Activated effector memory CD4-positive, alpha-beta T cell treated with anti-CD3 and anti-CD28 coated beads, Interleukin-2, amount 50 U/mL, for 16 hours (primary cell): Measurements from ENCODE around the gene TMTC2.
"Not testable (repeated sequence)": the region's sequence is repeated elsewhere in the genome, so short reads cannot be mapped to it uniquely, and the experiment has no call there.

Source experiments
- DNase-seq: peaks from one replicate; pipeline ENCODE4 v3.0.0-alpha.2; 2020

TMTC2 gene

GRCh38 chr12:82800185-82800584 is 113.5 kb downstream of the TMTC2 start:
- DNase-seq: no peak

GRCh38 chr12:82801951-82802610 is 115.4 kb downstream of the TMTC2 start:
- DNase-seq: no peak

- DNase-seq: no peak
Observed at GRCh38 chr12:82803201-82803600, 116.5 kb downstream of the TMTC2 start.

DNA sequence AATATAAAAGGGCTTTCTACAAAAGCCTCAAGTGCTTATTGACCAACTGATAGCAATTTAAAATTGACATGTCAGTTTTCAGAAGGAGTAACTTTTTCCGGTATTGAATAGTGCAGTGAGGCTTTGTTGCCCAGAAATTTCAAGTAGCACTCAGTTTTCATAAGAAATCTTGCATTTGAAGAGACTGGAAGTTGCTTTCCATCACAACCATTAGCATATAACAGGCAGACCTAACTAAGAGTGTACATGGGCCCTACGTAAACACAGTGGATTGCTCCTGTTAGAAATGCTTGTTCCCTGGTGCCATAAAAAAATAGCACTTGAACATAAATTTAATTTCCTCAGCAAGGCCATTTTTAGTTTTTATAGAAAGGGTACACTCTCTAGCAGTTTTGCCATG is 117.9 kb downstream of the TMTC2 start:
- no peak for DNase-seq

DNA sequence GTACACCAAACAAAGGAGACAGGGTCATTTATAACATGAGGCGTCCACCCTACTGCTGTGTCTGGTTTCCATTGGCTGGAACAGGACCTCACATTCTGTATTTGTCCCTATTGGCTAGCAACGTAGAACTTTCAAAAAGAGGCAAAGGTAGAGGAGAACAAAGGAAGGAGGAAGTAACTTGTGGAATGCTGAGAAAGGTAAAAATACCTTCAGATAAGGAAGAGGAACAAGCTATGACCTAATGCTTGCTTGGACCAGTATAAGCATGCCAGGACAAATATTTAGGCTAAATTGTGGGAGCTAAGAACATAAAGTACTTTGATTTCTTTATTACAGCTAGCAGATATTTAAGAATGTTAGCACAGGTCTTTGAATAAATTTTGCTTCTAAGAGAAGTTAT is 118.3 kb downstream of the TMTC2 start:
- DNase-seq: not testable (repeated sequence)

DNA sequence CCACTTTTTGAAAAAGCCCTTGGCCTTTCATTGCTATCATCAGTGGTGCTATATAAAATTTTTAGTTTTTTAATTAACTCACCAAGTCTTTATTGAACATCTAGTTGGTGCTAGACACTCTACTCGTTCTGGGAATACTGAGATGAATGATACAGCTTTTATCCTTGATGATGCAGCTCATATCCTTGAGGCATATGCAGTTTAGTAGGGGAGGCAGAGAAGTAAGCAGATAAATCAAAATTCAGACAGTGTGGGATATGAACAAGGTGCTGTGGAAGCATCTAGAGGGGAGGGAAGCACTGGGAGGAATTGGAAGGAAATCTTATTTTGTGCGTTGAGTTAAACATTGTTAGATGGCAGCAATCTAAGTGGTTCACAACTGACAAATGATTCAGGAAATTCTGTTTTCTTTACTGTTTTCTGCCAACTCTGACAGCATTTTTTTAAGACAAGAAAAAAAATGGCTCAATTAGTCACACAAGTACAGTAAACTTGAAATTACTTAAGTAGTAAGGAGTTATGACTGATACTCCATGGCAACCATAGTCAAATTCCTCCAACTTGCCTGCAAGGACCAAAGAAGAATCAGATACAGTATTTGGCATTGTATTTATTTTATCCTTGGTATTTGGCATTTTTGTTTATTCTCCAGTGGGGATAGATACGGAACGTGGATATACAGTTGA is 119.2 kb downstream of the TMTC2 start:
- DNase-seq: no peak

- DNase-seq: no peak
Observed at GRCh38 chr12:82807132-82807737, 120.5 kb downstream of the TMTC2 start.

DNA sequence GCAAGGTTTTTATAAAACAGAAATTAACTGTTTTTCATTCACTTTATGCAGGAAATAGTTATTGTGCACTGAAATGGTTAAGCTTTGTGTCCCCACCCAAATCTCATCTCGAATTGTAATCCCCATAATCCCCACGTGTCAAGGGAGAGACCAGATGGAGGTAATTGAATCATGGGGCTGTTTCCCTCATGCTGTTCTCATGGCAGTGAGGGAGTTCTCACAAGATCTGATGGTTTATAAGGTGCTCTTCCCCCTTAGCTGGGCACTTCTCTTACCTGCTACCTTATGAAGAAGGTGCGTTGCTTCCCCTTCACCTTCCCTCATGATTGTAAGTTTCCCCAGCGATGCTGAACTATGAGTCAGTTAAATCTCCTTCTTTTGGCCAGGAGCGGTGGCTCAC is 123.9 kb downstream of the TMTC2 start:
- no peak for DNase-seq

- no peak for DNase-seq
Observed at GRCh38 chr12:82817368-82817767, 130.7 kb downstream of the TMTC2 start.

- DNase-seq: no peak
Observed at GRCh38 chr12:82818271-82819035, 131.7 kb downstream of the TMTC2 start.

GRCh38 chr12:82826505-82826904 is 139.8 kb downstream of the TMTC2 start:
- DNase-seq: no peak

GRCh38 chr12:82832096-82832495 is 145.4 kb downstream of the TMTC2 start:
- no peak for DNase-seq

DNA sequence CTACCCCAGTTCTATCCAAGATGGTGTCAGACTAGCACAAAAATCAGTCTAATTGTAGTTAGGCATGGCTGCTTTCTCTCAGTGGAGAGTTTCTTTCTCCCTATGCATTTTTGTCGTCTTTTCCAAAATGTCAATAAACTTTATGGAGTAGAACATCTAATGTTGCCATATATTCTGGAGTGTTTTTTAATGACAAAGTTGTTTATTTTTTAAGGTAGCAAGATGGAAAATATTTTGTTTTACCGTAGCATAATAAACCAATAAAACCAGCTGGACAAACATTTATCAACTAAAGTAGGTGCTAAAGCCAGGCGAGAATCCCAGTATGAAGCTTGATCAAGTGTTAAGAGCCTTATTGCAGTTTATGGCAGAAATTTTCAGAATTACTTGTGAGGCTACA is 146.3 kb downstream of the TMTC2 start:
- DNase-seq: no peak

GRCh38 chr12:82833481-82833880 is 146.8 kb downstream of the TMTC2 start:
- no peak for DNase-seq

GRCh38 chr12:82835217-82835616 is 148.5 kb downstream of the TMTC2 start:
- DNase-seq: no peak

DNA sequence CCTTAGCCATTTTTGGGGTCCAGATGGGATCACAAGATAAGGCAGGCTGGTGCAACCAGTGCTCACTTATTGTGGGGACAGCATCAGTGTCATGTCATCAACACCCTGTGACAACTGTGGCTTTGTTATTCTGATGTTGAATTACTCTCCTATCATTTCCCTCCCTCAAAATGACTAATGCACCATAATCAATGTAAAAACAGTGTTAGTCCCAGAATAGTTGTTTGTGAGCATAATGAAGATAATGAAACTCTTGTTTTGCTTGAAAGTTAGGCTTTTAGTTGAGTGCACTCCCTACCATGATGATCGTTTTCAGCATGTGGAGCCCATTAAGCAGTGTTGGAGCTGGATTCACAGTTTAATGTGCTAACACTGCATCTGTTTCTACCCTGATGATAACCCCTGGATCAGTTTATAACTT is 151.4 kb downstream of the TMTC2 start:
- DNase-seq: no peak

GRCh38 chr12:82838827-82839226 is 152.1 kb downstream of the TMTC2 start:
- no peak for DNase-seq

- no peak for DNase-seq
Observed at GRCh38 chr12:82839796-82840195, 153.1 kb downstream of the TMTC2 start.

DNA sequence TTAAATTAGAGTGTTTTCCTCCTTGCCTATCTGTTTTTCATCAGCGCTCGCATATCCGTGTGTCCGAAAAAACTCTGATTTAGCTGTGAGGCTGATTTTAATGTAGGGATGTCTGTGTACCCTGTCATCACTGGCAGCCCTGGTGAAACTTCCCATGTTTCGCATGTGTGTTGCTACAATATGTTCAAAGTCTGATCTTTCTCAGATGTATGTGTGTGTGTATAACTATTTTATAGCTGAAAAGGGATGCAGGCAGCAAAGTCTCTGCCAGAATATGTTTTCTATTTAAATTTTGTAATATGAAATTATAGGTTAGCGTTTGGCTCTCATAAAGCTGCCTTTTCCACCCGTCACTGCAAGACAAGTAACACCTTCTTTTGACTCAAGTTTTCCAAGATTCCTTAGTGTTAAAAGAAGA is 154.8 kb downstream of the TMTC2 start:
- no peak for DNase-seq

- DNase-seq: no peak
Observed at GRCh38 chr12:82842480-82842879, 155.8 kb downstream of the TMTC2 start.

DNA sequence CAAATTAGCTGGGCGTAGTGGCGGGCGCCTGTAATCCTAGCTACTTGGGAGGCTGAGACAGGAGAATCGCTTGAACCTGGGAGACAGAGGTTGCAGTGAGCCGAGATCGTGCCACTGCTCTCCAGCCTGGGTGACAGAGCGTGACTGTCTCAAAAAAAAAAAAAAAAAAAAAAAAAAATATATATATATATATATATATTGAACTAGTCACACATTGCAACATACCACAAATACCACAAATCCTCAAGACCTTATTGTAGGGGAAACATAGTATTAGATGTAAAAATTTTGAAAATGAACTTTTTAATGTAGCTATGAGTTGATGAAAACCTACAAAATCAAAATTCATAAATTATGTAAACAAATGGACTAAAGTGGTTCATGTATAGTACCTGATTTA is 158.4 kb downstream of the TMTC2 start:
- not testable (repeated sequence) for DNase-seq

- DNase-seq: no peak
Observed at GRCh38 chr12:82848845-82849244, 162.1 kb downstream of the TMTC2 start.

- DNase-seq: no peak
Observed at GRCh38 chr12:82852529-82852928, 165.8 kb downstream of the TMTC2 start.

DNA sequence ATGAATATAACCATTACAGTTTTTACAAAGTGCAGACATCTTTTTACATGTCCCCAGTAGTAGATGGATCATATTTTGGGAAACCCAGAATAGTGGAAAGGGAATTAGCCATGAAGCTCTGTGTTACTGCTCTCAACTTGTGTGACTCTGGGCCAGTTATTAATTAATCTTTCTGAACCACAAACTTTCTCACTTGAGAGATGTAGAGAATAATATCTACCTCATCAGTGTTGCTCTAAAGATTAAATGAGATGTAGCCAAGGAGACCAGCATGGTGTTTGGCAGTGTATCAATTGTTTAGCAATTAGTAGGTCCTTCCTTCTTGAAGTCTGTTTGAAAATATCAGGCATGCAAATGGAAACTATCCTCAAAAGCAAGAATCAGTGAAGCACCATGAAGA is 169.2 kb downstream of the TMTC2 start:
- no peak for DNase-seq
